GM12878 (cell line): ENCODE results near the gene ABCC11. TPM values are rescaled to one million over a fixed set of nuclear protein-coding genes. Genes with fewer than 3 reads are reported as not detected.

Experiments used
- ATAC-seq: fragments of 200-7000 bp; cut with Tn5 transposase; 3 replicates; pipeline ENCODE4 v1.9.1; 2020; ENCODE audit warnings: mild to moderate bottlenecking, moderate library complexity
- BruUV-seq: library from RNA; stranded (reverse); fragments of 400-500 nt; replicated peaks from 2 replicates; lab custom pipeline; 2021; lab: Mats Ljungman, UMichigan
- CTCF ChIA-PET: fragments of 300-600 bp; sonication (Branson Sonifier 250); formaldehyde crosslinking; extraction: SDS; loops from one replicate; lab custom pipeline; 2021; ENCODE audit warnings: inconsistent platforms; lab: Yijun Ruan, JAX
- POLR2A ChIA-PET: fragments of 350-600 bp; formaldehyde crosslinking; extraction: SDS; loops from one replicate; lab custom pipeline; 2021; ENCODE audit warnings: inconsistent platforms; lab: Charles Lee
- RAD21 ChIA-PET: fragments of 300-600 bp; sonication (Branson Sonifier 250); formaldehyde crosslinking; loops from one replicate; lab custom pipeline; 2023; ENCODE audit warnings: antibody characterized with exemption; ENCODE audit not compliant: unreplicated experiment; lab: Charles Lee
- SMC1A ChIA-PET: fragments of 300-600 bp; sonication (Branson Sonifier 250); formaldehyde crosslinking; loops from one replicate; lab custom pipeline; 2023; ENCODE audit not compliant: unreplicated experiment, uncharacterized antibody; lab: Charles Lee
- DNase-seq: peaks from one replicate; pipeline ENCODE4 v3.0.0-alpha.2; 2011; ENCODE audit warnings: low read depth, low spot score
- FAIRE-seq: peaks from 3 replicates; lab custom pipeline; 2011; peaks lifted over from hg19 to GRCh38; lab: Jason Lieb, UNC
- H2AFZ ChIP-seq: 2 replicates; pipeline ENCODE4 v1.6.0; 2011; ENCODE audit warnings: low read depth, low read length, control low read depth; ENCODE audit not compliant: control insufficient read depth
- H3K27ac ChIP-seq: 2 replicates; pipeline ENCODE4 v1.5.1; 2011; ENCODE audit warnings: control low read depth; ENCODE audit not compliant: control insufficient read depth, insufficient read depth
- H3K27me3 ChIP-seq, 2 experiments: replicated peaks in 1 of 2; 2 replicates each; pipeline versions ENCODE4 v1.6.0 to v1.6.1; 2011; ENCODE audit warnings: low read length in 1 of 2; ENCODE audit not compliant: control insufficient read depth in 2 of 2, insufficient read depth in 2 of 2
- H3K36me3 ChIP-seq, 2 experiments: 2 replicates each; pipeline ENCODE4 v1.5.1; 2011; ENCODE audit warnings: low read length in 1 of 2; ENCODE audit not compliant: control insufficient read depth in 2 of 2, insufficient read depth in 2 of 2
- H3K4me1 ChIP-seq: 2 replicates; pipeline ENCODE4 v1.6.1; 2011; ENCODE audit warnings: mild to moderate bottlenecking, low read length, moderate library complexity, mixed read lengths; ENCODE audit not compliant: control insufficient read depth, insufficient read depth
- H3K4me2 ChIP-seq: 2 replicates; pipeline ENCODE4 v1.6.0; 2011; ENCODE audit warnings: control low read depth; ENCODE audit not compliant: control insufficient read depth, insufficient read depth
- H3K4me3 ChIP-seq: fragments of 200-600 bp; sonication (generic); 2 replicates; pipeline ENCODE4 v1.5.1; 2016
- H3K79me2 ChIP-seq: 2 replicates; pipeline ENCODE4 v1.6.0; 2011; ENCODE audit warnings: low read length; ENCODE audit not compliant: control insufficient read depth, insufficient read depth
- H3K9ac ChIP-seq: 2 replicates; pipeline ENCODE4 v1.8.0; 2011; ENCODE audit warnings: low read length, control low read depth, mixed read lengths; ENCODE audit not compliant: control insufficient read depth, insufficient read depth
- H3K9me3 ChIP-seq: replicated peaks from 3 replicates; pipeline ENCODE4 v1.5.1; 2011; ENCODE audit warnings: mild to moderate bottlenecking, low read length; ENCODE audit not compliant: control insufficient read depth, insufficient read depth
- H4K20me1 ChIP-seq: 2 replicates; pipeline ENCODE4 v1.6.0; 2011; ENCODE audit not compliant: control insufficient read depth, insufficient read depth
- CEBPZ ChIP-seq: fragments of 150-350 bp; IDR thresholded peaks from 2 replicates; pipeline ENCODE4 v1.6.1; 2016; ENCODE audit warnings: low read depth, low read length
- MXI1 ChIP-seq: fragments of 150-350 bp; IDR thresholded peaks from 2 replicates; pipeline ENCODE4 v1.6.1; 2011; ENCODE audit warnings: low read depth, mild to moderate bottlenecking, inconsistent platforms, low read length, improper control_type of control experiment
- RAD21 ChIP-seq: IDR thresholded peaks from 2 replicates; pipeline ENCODE4 v1.6.1; 2011; ENCODE audit warnings: mild to moderate bottlenecking, low read depth, low read length, moderate library complexity; ENCODE audit not compliant: insufficient read depth
- RUNX3 ChIP-seq: IDR thresholded peaks from 2 replicates; pipeline ENCODE4 v1.6.1; 2012; ENCODE audit warnings: low read length, inconsistent platforms
- SKIL ChIP-seq: fragments of 450-650 bp; IDR thresholded peaks from 2 replicates; pipeline ENCODE4 v1.6.1; 2017; ENCODE audit warnings: mild to moderate bottlenecking, low read depth, inconsistent platforms; ENCODE audit not compliant: poor library complexity, severe bottlenecking
- SUPT20H ChIP-seq: IDR thresholded peaks from 2 replicates; pipeline ENCODE4 v1.6.1; 2011; ENCODE audit warnings: low read depth, mild to moderate bottlenecking, low read length, moderate library complexity, borderline replicate concordance; ENCODE audit not compliant: control insufficient read depth
- TCF7 ChIP-seq: IDR thresholded peaks from 2 replicates; pipeline ENCODE4 v1.6.1; 2014; ENCODE audit warnings: antibody characterized with exemption, borderline replicate concordance
- ZBED1 ChIP-seq: IDR thresholded peaks from 2 replicates; pipeline ENCODE4 v1.6.1; 2016; ENCODE audit warnings: borderline replicate concordance
- ZBTB4 ChIP-seq: fragments of 450-650 bp; formaldehyde crosslinking; IDR thresholded peaks from 2 replicates; pipeline ENCODE4 v1.4.0; 2022; ENCODE audit warnings: mild to moderate bottlenecking, moderate library complexity
- ZNF274 ChIP-seq: IDR thresholded peaks from one replicate; pipeline ENCODE4 v1.8.0; 2011; ENCODE audit not compliant: insufficient read length, insufficient read depth
- ZNF384 ChIP-seq: IDR thresholded peaks from 2 replicates; pipeline ENCODE4 v1.6.1; 2012; ENCODE audit warnings: low read depth, mild to moderate bottlenecking, low read length, improper control_type of control experiment, borderline replicate concordance
- WGBS: methylation state at CpG from one replicate; pipeline ENCODE4 v1.1.6; 2016; ENCODE audit warnings: low lambda C conversion rate; ENCODE audit not compliant: insufficient replicate concordance, insufficient coverage; ENCODE audit errors: missing lambda C conversion rate; 5-methylcytosine and 5-hydroxymethylcytosine counted together
- in situ Hi-C: fragments of 300-500 bp; cut with MboI; formaldehyde crosslinking; loops from 9 replicates; pipeline ENCODE4 v1.14.3; 2018; ENCODE audit warnings: mixed read lengths
- intact Hi-C: fragments of 100-400 bp; cut with micrococcal nuclease; formaldehyde crosslinking; loops from one replicate; pipeline ENCODE4 v1.14.2; 2022; ENCODE audit not compliant: unreplicated experiment
- polyA plus RNA-seq, 11 experiments: library from polyadenylated mRNA; depleted of rRNA in 4 of 11; unstranded in 6 of 11; stranded (reverse) in 5 of 11; fragments of >200 nt; fragmentation: Nextera tagmentation in 4 of 11; fragmentation: Illumina TruSeq in 1 of 11; extraction: Ambion mirVana in 4 of 11; extraction: Trizol in 1 of 11; gene quantifications; 1 replicate in 1 of 11; 2 replicates in 10 of 11; pipeline versions ENCODE4 v1.2.1 to v1.2.3, GENCODE V29; 2011 to 2016; ENCODE audit warnings: inconsistent platforms in 2 of 11, missing spikeins in 2 of 11, low read depth in 1 of 11
- total RNA-seq, 4 experiments: library from RNA; depleted of rRNA in 3 of 4; stranded (reverse); fragments of >200 nt in 3 of 4; fragmentation: Illumina TruSeq in 1 of 4; extraction: Trizol in 1 of 4; gene quantifications; 2 replicates each; pipeline versions ENCODE4 v1.2.1 to v1.2.3, GENCODE V29; 2013 to 2021

Gene ABCC11
- total and polyA plus RNA-seq, 10 of the 15 experiments (the other 5 are each of a cell fraction or from before 2014, with no cell fraction given) = 0.04 to 0.20 (median 0.10) TPM; not detected in 6

GRCh38 chr16:48137822-48138221 is 109.5 kb downstream of the ABCC11 start (continued):
- TF ChIP-seq RUNX3 = no peak
- TF ChIP-seq MXI1 = no peak
- no peak for TF ChIP-seq ZBTB4 (CRISPR knock-in tag)
- TF ChIP-seq SUPT20H = no peak
- TF ChIP-seq, all 136 proteins: peak for 0

- H3K27ac ChIP-seq = no peak overlapping the region
- H3K79me2 ChIP-seq = no peaks in the 10 kb centered on the region
- H3K4me2 ChIP-seq = no peak overlapping the region
- CTCF ChIA-PET = interaction anchor here (1.0 to 1.1 kb wide), 3 partner anchors 9 to 24 kb away, joined by 3 to 5 read pairs (median 3); no protein-coding TSS in a partner anchor
- H2AFZ ChIP-seq = no peak overlapping the region
- FAIRE-seq (no peak), DNase-seq (no peak), ATAC-seq (no peak)
- no peaks in the 10 kb centered on the region for H3K27me3 ChIP-seq
- no peaks in the 10 kb centered on the region for H3K36me3 ChIP-seq
- H4K20me1 ChIP-seq = no peaks in the 10 kb centered on the region
- 39% methylated on average over 9 of the region's 9 CpGs for WGBS
- RAD21 ChIA-PET = interaction anchor here (1.7 kb wide), 1 partner anchor 20 kb away, joined by 3 read pairs; no protein-coding TSS in a partner anchor
- no peaks in the 10 kb centered on the region for H3K9me3 ChIP-seq
- H3K9ac ChIP-seq = no peak overlapping the region
- H3K4me3 ChIP-seq = no peak overlapping the region
- intact Hi-C loops (no loop called here), in situ Hi-C loops (no loop called here)
- POLR2A ChIA-PET = no interaction called here
- BruUV-seq = no TSS peak
- SMC1A ChIA-PET = interaction anchor here (1.5 kb wide), 1 partner anchor 25 kb away, joined by 3 read pairs; no protein-coding TSS in a partner anchor
- no peaks in the 10 kb centered on the region for H3K4me1 ChIP-seq
- no peak for TF ChIP-seq ZBED1
- no peak for TF ChIP-seq CEBPZ
- no peak for TF ChIP-seq ZNF384
- no peak for TF ChIP-seq TCF7
- TF ChIP-seq ZNF274 = no peak
- no peak for TF ChIP-seq RAD21
- no peak for TF ChIP-seq SKIL
These were observed 110.6 kb downstream of the ABCC11 start for GRCh38 chr16:48136547-48137360.
